ENCODE results near the gene NDUFAF3. TPM values are rescaled to one million over a fixed set of nuclear protein-coding genes. Genes with fewer than 3 reads are reported as not detected.

NDUFAF3 gene
- total and polyA plus RNA-seq, 10 donors: 63.8 to 98.5 (median 78.7) TPM

- no peak for DNase-seq
- TF ChIP-seq POLR2AphosphoS5 (IDR thresholded peaks at IDR 0.05) (no peak), POLR2A (IDR thresholded peaks at IDR 0.05) (no peak)
- Histone ChIP-seq H3K27me3 (replicated peaks in 1 of 7) (no peaks in the 10 kb centered on the region), H3K9me3 (no peaks in the 10 kb centered on the region), H3K27ac (no peak overlapping the region), H3K4me1 (peaks cover 12 to 21% (median 14%) of the 10 kb centered on the region in 6 donors), H3K4me3 (no peak overlapping the region), H3K36me3 (peaks cover 5 to 71% (median 56%) of the 10 kb centered on the region in 6 donors)
- intact Hi-C loops (cut with DNase I; ENCODE audit: low total_unique reads): loop anchor here (5.0 kb wide), 1 partner anchor 173 kb away; no protein-coding TSS in a partner anchor
These were observed 37.3 kb upstream of the NDUFAF3 start for GRCh38 chr3:48984663-48985062.

DNA sequence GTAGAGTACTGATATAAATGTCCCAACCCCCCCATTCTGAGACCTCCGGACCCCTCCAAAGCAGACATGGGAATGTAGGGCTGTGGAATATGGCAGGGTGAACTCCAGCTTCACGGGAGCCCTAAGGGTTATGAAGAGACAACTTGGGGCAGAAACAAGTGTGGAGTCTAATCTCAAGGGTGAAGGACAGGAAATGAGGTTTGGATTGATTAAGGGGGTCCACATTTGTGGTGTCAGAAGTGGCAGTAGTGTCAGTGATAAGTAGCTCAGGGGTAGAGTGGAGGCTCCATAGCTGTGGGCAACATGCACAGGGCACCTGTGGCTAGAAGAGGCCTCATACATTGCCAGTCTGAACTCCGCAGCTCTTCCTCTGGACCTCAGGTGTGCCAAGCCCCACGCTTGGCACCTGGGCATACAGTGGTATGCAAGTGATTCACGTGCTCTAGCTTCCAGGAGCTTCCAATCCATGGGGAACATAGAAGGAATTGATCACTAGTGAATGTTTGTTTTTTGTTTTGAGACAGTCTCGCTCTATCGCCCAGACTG is 36.0 kb upstream of the NDUFAF3 start:
- intact Hi-C loops (cut with DNase I; ENCODE audit: low total_unique reads): loop anchor here (5.0 kb wide), 1 partner anchor 171 kb away; no protein-coding TSS in a partner anchor
- Histone ChIP-seq H3K36me3 (peaks cover 0 to 59% (median 44%) of the 10 kb centered on the region in 6 donors), H3K27me3 (replicated peaks in 1 of 7) (no peaks in the 10 kb centered on the region), H3K4me3 (no peak overlapping the region), H3K4me1 (peaks cover 12 to 29% (median 19%) of the 10 kb centered on the region in 6 donors), H3K27ac (no peak overlapping the region), H3K9me3 (no peaks in the 10 kb centered on the region)
- no peak for DNase-seq
- 89 to 95% (median 94%) methylated on average over 7 of the region's 7 CpGs for WGBS, 5 donors
- TF ChIP-seq POLR2A (IDR thresholded peaks at IDR 0.05) (no peak), POLR2AphosphoS5 (IDR thresholded peaks at IDR 0.05) (no peak)
- TF ChIP-seq, protein P1, sequence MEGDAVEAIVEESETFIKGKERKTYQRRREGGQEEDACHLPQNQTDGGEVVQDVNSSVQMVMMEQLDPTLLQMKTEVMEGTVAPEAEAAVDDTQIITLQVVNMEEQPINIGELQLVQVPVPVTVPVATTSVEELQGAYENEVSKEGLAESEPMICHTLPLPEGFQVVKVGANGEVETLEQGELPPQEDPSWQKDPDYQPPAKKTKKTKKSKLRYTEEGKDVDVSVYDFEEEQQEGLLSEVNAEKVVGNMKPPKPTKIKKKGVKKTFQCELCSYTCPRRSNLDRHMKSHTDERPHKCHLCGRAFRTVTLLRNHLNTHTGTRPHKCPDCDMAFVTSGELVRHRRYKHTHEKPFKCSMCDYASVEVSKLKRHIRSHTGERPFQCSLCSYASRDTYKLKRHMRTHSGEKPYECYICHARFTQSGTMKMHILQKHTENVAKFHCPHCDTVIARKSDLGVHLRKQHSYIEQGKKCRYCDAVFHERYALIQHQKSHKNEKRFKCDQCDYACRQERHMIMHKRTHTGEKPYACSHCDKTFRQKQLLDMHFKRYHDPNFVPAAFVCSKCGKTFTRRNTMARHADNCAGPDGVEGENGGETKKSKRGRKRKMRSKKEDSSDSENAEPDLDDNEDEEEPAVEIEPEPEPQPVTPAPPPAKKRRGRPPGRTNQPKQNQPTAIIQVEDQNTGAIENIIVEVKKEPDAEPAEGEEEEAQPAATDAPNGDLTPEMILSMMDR (IDR thresholded peaks at IDR 0.05 in 8 of 11, conservative IDR thresholded peaks at IDR 0.05 in 3 of 11): no peak

DNA sequence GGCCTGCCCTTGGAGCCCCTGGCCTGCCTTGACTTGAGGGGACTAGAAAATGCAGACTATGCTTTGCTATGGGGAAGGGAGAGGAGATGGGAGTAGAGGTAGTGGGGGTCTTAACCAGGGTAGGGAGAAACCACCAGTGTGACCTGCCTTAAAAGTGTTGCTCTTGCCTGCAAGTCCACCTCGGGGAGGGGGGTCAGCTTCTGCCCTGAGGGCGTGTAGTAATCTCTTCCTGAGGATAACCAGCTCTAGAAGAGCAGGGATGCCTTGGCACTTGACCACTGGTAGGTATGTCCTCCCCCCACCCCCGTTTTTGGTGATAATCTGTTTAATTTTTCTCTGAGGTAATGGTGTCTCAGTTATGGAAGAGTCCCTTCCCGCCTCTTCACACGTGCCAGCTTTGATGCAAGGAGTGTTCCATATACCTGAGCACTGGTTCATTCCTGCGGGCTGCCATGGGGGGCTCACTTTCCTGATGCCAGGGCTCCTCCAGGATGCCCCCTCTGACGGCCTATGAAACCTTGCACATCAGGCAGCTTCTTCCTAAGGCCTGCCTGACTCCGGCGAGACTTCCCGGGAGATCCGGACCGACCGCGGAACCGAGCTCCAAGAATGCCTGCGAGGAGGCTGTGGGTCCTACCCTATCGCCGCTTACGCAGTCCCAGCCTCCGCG is 32.7 kb upstream of the NDUFAF3 start:
- no peaks in the 10 kb centered on the region for H3K27me3 ChIP-seq (replicated peaks in 1 of 7)
- H3K4me1 ChIP-seq: peaks cover 18 to 54% (median 32%) of the 10 kb centered on the region in 6 donors
- intact Hi-C loops (cut with DNase I; ENCODE audit: low total_unique reads): loop anchor here (5.0 kb wide), 1 partner anchor 168 kb away; no protein-coding TSS in a partner anchor
- DNase-seq: no peak
- H3K9me3 ChIP-seq: no peaks in the 10 kb centered on the region
- H3K4me3 ChIP-seq: peak overlapping the region; percentile 86 to 100 (median 92)
- TF ChIP-seq, protein P1 (IDR thresholded peaks at IDR 0.05 in 8 of 11, conservative IDR thresholded peaks at IDR 0.05 in 3 of 11): peak in 1 of 11 experiments; percentile 9
- no peak for TF ChIP-seq POLR2A (IDR thresholded peaks at IDR 0.05)
- no peak for TF ChIP-seq POLR2AphosphoS5 (IDR thresholded peaks at IDR 0.05)
- H3K27ac ChIP-seq: peak overlapping the region; percentile 74 to 90 (median 85)
- 3 to 7% (median 5%) methylated on average over 21 of the region's 21 CpGs for WGBS, 5 donors
- H3K36me3 ChIP-seq: peaks cover 0 to 30% (median 15%) of the 10 kb centered on the region in 6 donors

DNA sequence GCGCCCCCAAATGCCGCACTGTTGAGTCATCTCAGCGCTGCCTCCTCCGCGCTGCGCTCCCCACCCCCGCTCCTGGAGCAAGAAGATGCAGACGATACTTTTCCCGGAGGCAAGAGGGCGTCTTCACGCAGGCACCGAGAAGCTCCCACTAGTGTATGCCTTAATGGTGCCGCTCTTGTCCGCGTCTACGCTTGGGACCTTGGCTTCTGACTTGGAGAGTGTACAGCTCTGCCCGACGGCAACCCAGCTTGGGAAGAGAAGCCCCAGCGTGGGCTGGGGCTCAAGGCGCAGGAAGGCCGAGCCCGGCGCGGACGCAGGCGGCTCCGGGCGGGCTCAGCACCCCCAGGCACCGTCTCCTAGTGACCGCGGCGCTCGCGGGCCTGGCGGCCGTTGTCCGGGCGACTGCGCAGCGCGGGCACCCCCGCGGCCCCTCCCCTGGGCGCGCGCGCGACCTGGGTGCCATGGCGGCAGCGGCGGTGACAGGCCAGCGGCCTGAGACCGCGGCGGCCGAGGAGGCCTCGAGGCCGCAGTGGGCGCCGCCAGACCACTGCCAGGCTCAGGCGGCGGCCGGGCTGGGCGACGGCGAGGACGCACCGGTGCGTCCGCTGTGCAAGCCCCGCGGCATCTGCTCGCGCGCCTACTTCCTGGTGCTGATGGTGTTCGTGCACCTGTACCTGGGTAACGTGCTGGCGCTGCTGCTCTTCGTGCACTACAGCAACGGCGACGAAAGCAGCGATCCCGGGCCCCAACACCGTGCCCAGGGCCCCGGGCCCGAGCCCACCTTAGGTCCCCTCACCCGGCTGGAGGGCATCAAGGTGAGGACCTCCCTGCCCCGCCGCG is 31.9 kb upstream of the NDUFAF3 start, which contains the start of gene P4HTM:
P4HTM (plus strand) TSS at position 446 of the 840 bp plus-strand sequence; CDS start at position 462, 16 bp downstream.
- no peaks in the 10 kb centered on the region for H3K27me3 ChIP-seq (replicated peaks in 1 of 7)
- H3K36me3 ChIP-seq: peaks cover 0 to 30% (median 10%) of the 10 kb centered on the region in 6 donors
- no peaks in the 10 kb centered on the region for H3K9me3 ChIP-seq
- DNase-seq: peak; percentile 92
- peaks cover 18 to 54% (median 32%) of the 10 kb centered on the region in 6 donors for H3K4me1 ChIP-seq
- peak within 1 kb of the TSS; percentile 74 to 90 (median 85) for H3K27ac ChIP-seq
- H3K4me3 ChIP-seq: peak within 1 kb of the TSS; percentile 86 to 100 (median 92)
- TF ChIP-seq POLR2A (IDR thresholded peaks at IDR 0.05) (no peak), POLR2AphosphoS5 (IDR thresholded peaks at IDR 0.05) (peak; percentile 79 to 87 (median 86))
- TF ChIP-seq, protein P1 (IDR thresholded peaks at IDR 0.05 in 8 of 11, conservative IDR thresholded peaks at IDR 0.05 in 3 of 11): peak in 6 of 11 experiments; percentile 9 to 36 (median 25)
- 0 to 1% (median 0%) methylated on average over 13 to 91 of the region's 91 CpGs for WGBS, 5 donors
- intact Hi-C loops (cut with DNase I; ENCODE audit: low total_unique reads): loop anchor here (5.0 kb wide), 1 partner anchor 167 kb away; no protein-coding TSS in a partner anchor

Data from spleen (tissue), 11 donors.